T follicular helper cell (primary cell): ENCODE data around the gene OR5B12.
"Not testable (repeated sequence)": the region's sequence is repeated elsewhere in the genome, so short reads cannot be mapped to it uniquely, and the experiment has no call there.

Experiments
- DNase-seq: peaks from one replicate; pipeline ENCODE4 v3.0.0-alpha.2; 2020; ENCODE audit warnings: low read depth
- total RNA-seq, 2 experiments: gene quantifications; one replicate each; lab custom pipeline; 2026; lab: John Stamatoyannopoulos, UW

OR5B12 gene
- 0.09 to 0.12 reads per million in 2 experiments for total RNA-seq

GRCh38 chr11:58442136-58442535, at the start of gene OR5B12:
OR5B12 (minus strand) TSS chr11:58442236; CDS start chr11:58440151, 2,085 bp downstream.
- no peak for DNase-seq

GRCh38 chr11:58490827-58491226, 48.8 kb upstream of the OR5B12 start:
- DNase-seq = no peak

GRCh38 chr11:58487170-58487569, 45.1 kb upstream of the OR5B12 start:
- no peak for DNase-seq

GRCh38 chr11:58485961-58486360, 43.9 kb upstream of the OR5B12 start:
- no peak for DNase-seq

- no peak for DNase-seq
Observed at GRCh38 chr11:58471892-58472291, 29.9 kb upstream of the OR5B12 start.

GRCh38 chr11:58466293-58466692, 24.3 kb upstream of the OR5B12 start:
- no peak for DNase-seq

- DNase-seq = no peak
Observed at GRCh38 chr11:58465690-58466089, 23.7 kb upstream of the OR5B12 start.

GRCh38 chr11:58451585-58451984, 9.5 kb upstream of the OR5B12 start:
- no peak for DNase-seq

- DNase-seq = no peak
Observed at GRCh38 chr11:58446294-58446693, 4.3 kb upstream of the OR5B12 start.

GRCh38 chr11:58444300-58444699, 2.3 kb upstream of the OR5B12 start:
- DNase-seq = no peak

- DNase-seq = no peak
Observed at GRCh38 chr11:58438486-58438885, 3.5 kb downstream of the OR5B12 start.

- no peak for DNase-seq
Observed at GRCh38 chr11:58434217-58434616, 7.8 kb downstream of the OR5B12 start.

- no peak for DNase-seq
Observed at GRCh38 chr11:58433638-58434203, 8.3 kb downstream of the OR5B12 start.

GRCh38 chr11:58429273-58429672, 12.8 kb downstream of the OR5B12 start:
- no peak for DNase-seq

GRCh38 chr11:58428021-58428420, 14.0 kb downstream of the OR5B12 start, which contains the start of gene OR5B2:
OR5B2 (minus strand) TSS chr11:58428121; CDS start chr11:58423261, 4,860 bp downstream.
- no peak for DNase-seq

- no peak for DNase-seq
Observed at GRCh38 chr11:58406774-58407173, 35.3 kb downstream of the OR5B12 start, which contains the start of gene OR5B3. OR5B3 (minus strand) TSS chr11:58406874; CDS start chr11:58403409, 3,465 bp downstream.

- DNase-seq = not testable (repeated sequence)
Observed at GRCh38 chr11:58399622-58400021, 42.4 kb downstream of the OR5B12 start.

GRCh38 chr11:58395581-58395980, 46.5 kb downstream of the OR5B12 start:
- DNase-seq = no peak

- DNase-seq = no peak
Observed at GRCh38 chr11:58394195-58394594, 47.8 kb downstream of the OR5B12 start.

- DNase-seq = no peak
Observed at GRCh38 chr11:58392746-58393145, 49.3 kb downstream of the OR5B12 start.

- no peak for DNase-seq
Observed at GRCh38 chr11:58391879-58392278, 50.2 kb downstream of the OR5B12 start.

GRCh38 chr11:58390551-58391063, 51.4 kb downstream of the OR5B12 start:
- DNase-seq = no peak
